Left lobe of liver (tissue), 2 donors: Measurements from ENCODE around the gene EIF3C. TPM values are rescaled to one million over a fixed set of nuclear protein-coding genes. Genes with fewer than 3 reads are reported as not detected.
A peak's percentile ranks its signal among the peaks of the same experiment; 100 is the strongest.
"Not testable (repeated sequence)": the region's sequence is repeated elsewhere in the genome, so short reads cannot be mapped to it uniquely, and the experiment has no call there.

ENCODE experiments used
- ATAC-seq: fragments of 200-7000 bp; cut with Tn5 transposase; one replicate; pipeline ENCODE4 v1.9.1; 2020; ENCODE audit warnings: mild to moderate bottlenecking, moderate library complexity
- DNase-seq: peaks from one replicate; pipeline ENCODE4 v3.0.0-alpha.2; 2020; ENCODE audit warnings: low spot score
- total RNA-seq: library from RNA; stranded (reverse); gene quantifications from one replicate; pipeline ENCODE4 v1.2.1, GENCODE V29; 2021
- donor health status: DM: no; HTN: no; CAD: no; lungs with moderate emphysema.
- donor health status: DM: no; HTN: yes; CAD: no.

Gene EIF3C
- total RNA-seq, result 262 TPM

- ATAC-seq, result peak; percentile 99
- not testable (repeated sequence) for DNase-seq
These were observed at the start of gene EIF3C for GRCh38 chr16:28711220-28712083. EIF3C (plus strand) TSS chr16:28711464; CDS start chr16:28711687, 223 bp downstream.

DNA sequence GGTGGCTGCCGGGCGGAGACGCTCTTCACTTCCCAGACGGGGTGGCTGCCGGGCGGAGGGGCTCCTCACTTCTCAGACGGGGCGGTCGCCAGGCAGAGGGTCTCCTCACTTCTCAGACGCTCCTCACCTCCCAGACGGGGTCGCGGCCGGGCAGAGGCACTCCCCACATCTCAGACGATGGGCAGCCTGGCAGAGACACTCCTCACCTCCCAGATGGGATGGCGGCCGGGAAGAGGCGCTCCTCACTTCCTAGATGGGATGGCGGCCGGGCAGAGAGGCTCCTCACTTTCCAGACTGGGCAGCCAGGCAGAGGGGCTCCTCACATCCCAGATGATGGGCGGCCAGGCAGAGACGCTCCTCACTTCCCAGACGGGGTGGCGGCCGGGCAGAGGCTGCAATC, 45.0 kb upstream of the EIF3C start:
- not testable (repeated sequence) for DNase-seq, ATAC-seq

- ATAC-seq, result not testable (repeated sequence)
These were observed 43.8 kb upstream of the EIF3C start for GRCh38 chr16:28667480-28667879.

DNA sequence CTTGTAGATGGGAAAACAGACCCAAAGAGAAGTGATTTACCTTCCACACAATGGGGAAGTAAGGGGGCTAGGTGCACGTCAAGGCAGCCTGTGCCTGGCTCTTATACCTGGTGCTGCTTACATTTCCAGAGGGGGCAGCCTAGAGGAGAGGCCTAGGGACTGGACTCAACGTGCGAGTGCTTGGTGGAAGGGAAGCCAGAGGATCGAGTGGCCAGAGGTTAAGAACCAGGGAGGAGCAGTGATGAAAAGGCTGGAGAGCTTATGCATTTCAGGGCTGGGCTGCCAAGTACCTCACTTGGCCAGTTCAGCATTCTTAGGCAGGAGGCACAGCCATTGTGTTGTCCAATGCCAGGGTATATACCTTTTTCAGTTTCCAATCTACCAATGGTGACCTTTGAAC, 43.1 kb upstream of the EIF3C start:
- ATAC-seq, DNase-seq: not testable (repeated sequence)

More at GRCh38 chr16:28667480-28667879, 43.8 kb upstream of the EIF3C start:
- DNase-seq, result not testable (repeated sequence)

DNA sequence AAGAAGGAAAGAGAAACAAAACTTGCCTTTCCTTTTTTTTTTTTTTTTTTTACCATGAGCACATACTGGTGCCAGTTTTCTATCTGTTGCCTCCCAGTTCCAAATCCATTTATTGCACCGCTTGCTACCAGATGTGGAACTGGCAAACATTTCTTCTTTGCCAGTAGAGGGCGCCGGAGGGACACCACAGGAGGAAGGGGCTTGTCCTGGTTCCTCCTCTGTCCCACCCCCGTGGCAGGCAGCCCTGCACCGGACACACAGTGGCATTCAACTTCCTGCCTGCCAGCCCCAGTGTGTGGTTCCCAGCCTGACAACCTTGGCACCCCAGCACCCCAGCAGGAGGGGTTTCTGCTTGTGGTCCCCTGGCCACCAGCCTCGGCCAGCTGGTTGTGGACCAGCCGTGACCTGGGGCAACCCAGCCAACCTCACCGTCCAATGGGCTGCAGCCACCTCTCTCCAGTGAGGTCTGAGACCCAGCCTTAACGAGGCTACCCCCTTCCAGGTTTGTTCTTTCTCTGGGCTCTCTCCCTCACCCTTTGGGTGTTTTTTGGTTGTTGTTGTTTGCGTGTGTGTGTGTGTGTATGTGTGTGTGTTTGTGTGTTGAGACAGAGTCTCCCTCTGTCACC, 22.8 kb upstream of the EIF3C start:
- ATAC-seq, result peak; percentile 100
- DNase-seq, result not testable (repeated sequence)

DNA sequence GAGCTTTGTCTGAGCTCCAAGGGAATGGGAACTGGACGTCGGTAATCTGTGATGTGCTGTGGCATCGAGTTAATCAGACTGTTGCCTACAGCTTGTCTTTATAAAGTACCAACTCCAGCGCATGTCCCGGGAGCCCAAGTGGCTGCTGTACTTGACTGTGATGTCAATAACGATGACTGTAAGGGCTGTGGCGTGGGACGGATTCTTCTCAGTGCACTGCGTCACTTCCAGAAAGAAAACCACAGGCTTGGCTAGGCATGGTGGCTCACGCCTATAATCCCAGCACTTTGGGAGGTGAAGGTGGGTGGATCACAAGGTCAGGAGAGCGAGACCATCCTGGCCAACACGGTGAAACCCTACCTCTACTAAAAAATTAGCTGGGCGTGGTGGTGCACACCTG, 21.8 kb upstream of the EIF3C start:
- not testable (repeated sequence) for ATAC-seq, DNase-seq

DNA sequence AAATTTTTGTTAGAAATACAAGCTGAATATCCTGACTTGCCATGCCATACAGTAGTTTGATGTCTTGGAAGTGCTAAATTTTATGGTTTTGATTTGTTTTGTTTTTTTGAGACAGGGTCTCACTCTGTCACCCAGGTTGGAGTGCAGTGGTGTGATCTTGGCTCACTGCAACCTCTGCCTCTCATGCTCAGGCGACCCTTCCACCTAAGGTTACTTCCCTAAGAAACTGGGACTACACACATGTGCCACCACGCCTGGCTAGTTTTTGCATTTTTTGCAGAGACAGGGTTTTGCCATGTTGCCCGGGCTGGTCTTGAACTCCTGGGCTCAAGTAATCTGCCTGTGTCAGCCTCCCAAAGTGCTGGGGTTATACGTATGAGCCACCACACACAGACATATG, 19.5 kb upstream of the EIF3C start:
- ATAC-seq, result not testable (repeated sequence)
- DNase-seq, result peak; percentile 22

DNA sequence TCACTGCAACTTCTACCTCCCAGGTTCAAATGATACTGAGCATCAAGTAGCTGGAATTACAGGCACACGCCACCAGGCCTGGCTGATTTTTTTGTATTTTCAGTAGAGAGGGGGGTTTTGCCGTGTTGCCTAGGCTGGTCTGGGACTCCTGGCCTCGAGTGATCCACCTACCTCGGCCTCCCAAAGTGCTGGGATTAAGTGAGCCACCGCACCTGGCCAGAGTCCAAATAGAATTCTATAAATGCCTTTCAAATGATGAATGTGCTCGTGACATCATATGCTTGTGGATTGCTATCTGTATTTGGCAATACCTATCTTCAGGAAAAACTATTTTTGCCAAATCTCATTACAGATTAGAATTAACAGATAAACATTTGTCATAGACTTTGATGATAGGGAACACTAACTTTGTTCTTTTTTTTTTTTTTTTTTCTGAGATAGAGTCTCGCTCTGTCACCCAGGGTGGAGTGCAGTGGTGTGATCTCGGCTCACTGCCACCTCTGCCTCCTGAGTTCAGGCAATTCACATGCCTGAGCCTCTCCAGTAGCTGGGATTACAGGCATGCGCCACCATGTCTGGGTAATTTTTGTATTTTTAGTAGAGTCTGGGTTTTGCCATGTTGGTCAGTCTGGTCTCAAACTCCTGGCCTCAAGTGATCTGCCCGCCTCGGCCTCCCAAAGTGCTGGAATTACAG, 17.9 kb upstream of the EIF3C start:
- not testable (repeated sequence) for DNase-seq, ATAC-seq

DNA sequence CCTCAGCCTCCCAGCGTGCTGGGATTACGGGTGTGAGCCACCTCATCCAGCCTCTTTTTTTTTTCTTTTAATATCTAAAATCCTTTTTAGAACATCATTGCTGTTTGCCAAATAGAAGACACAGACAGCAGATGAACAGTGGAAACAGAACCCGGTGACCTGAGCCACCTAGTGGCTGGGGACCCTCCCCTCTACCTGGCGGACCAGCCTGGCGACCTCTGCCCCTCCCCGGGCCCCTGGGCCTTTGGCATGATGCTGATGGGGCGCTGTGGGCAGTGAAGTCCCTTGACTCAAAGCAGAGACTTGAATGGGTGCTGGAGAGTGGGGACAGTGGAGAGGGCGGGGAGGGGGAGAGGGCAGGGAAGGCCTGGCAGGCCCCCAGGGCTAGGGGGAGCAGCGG, 11.5 kb upstream of the EIF3C start:
- ATAC-seq, result not testable (repeated sequence)

DNA sequence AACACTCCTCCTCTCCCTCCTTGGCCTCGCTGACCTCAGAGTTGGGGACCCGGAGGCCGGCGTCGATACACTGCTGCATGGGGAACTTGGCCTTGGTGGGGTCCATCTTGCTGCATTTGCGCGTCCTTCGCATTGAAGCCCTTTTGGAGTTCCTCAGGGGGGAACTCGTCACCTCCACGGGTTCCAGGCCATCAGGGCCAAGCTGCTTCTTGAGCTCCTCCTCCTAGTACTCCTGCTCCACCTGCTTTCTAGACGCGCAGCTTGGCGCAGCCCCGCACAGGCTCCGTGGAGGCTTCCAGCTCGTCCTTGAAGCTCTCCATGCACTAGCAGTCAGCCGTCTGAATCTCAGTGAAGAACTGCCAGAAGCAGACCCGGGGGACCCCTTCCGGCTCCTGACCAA, 10.9 kb upstream of the EIF3C start:
- ATAC-seq, result not testable (repeated sequence)
- DNase-seq, result peak; percentile 35

More for the DNA sequence above, 11.5 kb upstream of the EIF3C start:
- not testable (repeated sequence) for DNase-seq

DNA sequence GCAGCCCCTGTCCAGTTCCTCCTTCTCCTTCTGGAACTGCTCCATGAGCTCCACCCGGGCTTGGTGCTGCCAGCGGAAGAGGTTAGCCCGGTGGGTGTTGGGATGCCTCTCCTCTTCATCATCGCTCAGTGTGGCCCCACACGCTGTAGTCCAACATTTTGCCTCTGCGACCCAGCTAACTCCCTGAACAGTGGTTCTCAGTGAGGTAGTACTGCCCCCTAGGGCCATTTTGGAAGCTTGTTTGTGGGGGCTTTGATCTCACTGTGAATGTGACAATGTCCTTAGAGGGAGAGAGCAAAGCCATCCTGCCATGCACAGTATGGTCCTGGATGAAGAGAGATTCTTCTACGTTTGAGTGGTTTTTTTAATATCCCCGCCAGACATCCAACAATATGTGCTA, 9.9 kb upstream of the EIF3C start:
- ATAC-seq, DNase-seq: not testable (repeated sequence)

- DNase-seq, result peak; percentile 29
- not testable (repeated sequence) for ATAC-seq
These were observed 7.0 kb upstream of the EIF3C start for GRCh38 chr16:28704246-28704645.

GRCh38 chr16:28722852-28723650, 11.8 kb downstream of the EIF3C start:
- not testable (repeated sequence) for ATAC-seq, DNase-seq

DNA sequence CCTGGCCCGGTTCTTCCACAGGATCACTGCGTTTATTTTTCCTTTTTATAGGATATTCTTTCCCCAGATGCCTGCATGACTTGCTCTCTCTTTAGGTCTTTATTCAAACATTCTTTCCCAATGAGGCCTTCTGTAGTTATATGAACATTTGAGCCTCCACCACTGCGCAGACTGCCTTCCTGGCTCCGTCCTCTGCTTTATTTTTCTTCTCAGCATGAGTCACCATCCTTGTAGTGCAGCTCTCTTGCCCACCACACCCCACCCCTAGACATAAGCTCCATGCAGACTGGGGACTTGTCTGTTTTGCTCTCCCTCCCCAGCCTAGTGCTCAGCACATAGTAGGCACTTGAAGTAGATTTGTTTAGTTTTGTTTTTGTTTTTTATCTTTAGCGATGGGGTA, 20.0 kb downstream of the EIF3C start:
- DNase-seq, ATAC-seq: not testable (repeated sequence)

GRCh38 chr16:28732455-28733124, 21.3 kb downstream of the EIF3C start:
- not testable (repeated sequence) for ATAC-seq, DNase-seq

DNA sequence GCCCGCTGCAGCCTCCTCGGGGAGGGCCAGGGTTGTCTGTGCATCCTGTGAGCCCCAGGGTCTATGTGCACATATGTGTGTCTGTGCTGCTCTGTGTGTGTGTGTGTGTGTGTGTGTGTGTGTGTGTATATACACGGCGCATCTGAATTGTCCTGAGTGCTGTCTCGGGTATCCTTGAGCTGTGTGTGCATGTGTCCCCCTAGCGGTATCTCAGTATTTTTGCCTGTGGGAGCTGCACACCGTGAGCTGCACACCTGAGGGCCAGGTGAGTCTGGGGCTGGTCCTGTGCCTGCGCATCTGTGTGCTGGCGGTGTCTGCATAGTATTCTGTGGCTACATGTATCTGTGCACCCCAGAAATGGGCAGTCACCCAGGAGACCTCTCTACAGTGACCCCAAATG, 28.5 kb downstream of the EIF3C start:
- ATAC-seq, result peak; percentile 71
- not testable (repeated sequence) for DNase-seq

DNA sequence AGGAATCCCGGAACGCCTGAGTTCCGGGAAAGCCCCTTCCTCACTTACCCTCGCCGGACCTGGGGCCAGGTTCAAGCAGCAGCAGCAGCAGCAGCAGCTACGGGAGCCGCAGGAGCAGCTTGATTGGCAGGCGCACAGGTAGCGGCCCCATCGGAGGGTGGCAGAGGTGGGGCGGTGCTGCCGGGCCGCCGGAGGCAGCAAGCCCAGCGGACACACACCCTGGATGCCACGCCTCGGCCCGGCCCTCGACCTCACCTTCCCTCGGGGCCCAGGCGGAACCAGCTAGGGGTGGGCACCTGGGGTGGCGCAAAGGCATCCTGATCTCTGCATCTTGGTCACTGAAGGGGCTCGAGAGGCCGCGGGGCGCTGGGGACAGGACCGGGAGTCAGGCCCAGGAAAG, 29.4 kb downstream of the EIF3C start:
- DNase-seq, result not testable (repeated sequence)

GRCh38 chr16:28741295-28741694, 30.0 kb downstream of the EIF3C start:
- DNase-seq (peak; percentile 35), ATAC-seq (peak; percentile 8)

More for the DNA sequence above, 29.4 kb downstream of the EIF3C start:
- peak; percentile 51 for ATAC-seq

GRCh38 chr16:28746618-28747350, 35.5 kb downstream of the EIF3C start:
- DNase-seq (peak; percentile 35), ATAC-seq (peak; percentile 51)
